ENCODE results near the gene WWTR1. TPM values are rescaled to one million over a fixed set of nuclear protein-coding genes. Genes with fewer than 3 reads are reported as not detected.

Gene WWTR1
- total RNA-seq, 6 donors from 2014 or later = 77.5 to 119 (median 107) TPM

GRCh38 chr3:149474250-149474817 lies 183.5 kb downstream of the WWTR1 start, which contains the start of gene TM4SF4:
Gene TM4SF4 (plus strand): TSS chr3:149474697. CDS start chr3:149474878, 181 bp downstream.
- no peak for TF ChIP-seq EP300 (IDR thresholded peaks at IDR 0.05)
- TF ChIP-seq CTCF (IDR thresholded peaks at IDR 0.05) = no peak
- TF ChIP-seq POLR2AphosphoS5 (IDR thresholded peaks at IDR 0.05) = no peak
- TF ChIP-seq POLR2A (IDR thresholded peaks at IDR 0.05) = no peak
- Histone ChIP-seq H3K27ac (peak within 1 kb of the TSS; percentile 56 to 77 (median 66)), H3K36me3 (no peaks in the 10 kb centered on the region), H3K4me3 (no peak within 1 kb of the TSS), H3K9me3 (no peaks in the 10 kb centered on the region), H3K4me1 (peaks cover 26 to 33% (median 29%) of the 10 kb centered on the region in 4 donors), H3K27me3 (no peaks in the 10 kb centered on the region)
- 65 to 73% methylated on average over 5 of the region's 5 CpGs for WGBS, 2 donors
- ATAC-seq (ENCODE audit: low FRiP score in 2 of 2) (no peak), DNase-seq (no peak)

- peaks cover 26 to 33% (median 28%) of the 10 kb centered on the region in 4 donors for H3K4me1 ChIP-seq
- TF ChIP-seq EP300 (IDR thresholded peaks at IDR 0.05) (peak in 1 of 4 donors; percentile 97), POLR2AphosphoS5 (IDR thresholded peaks at IDR 0.05) (peak in 1 of 2 donors; percentile 59), CTCF (IDR thresholded peaks at IDR 0.05) (no peak)
- peak; percentile 80 to 90 for ATAC-seq (ENCODE audit: low FRiP score in 2 of 2)
- no peaks in the 10 kb centered on the region for H3K27me3 ChIP-seq
- H3K27ac ChIP-seq = peak overlapping the region; percentile 56 to 77 (median 66)
- peak in 1 of 2 donors; percentile 92 for DNase-seq
- 53 to 59% methylated on average over 7 of the region's 7 CpGs for WGBS, 2 donors
- H3K9me3 ChIP-seq = no peaks in the 10 kb centered on the region
- no peak overlapping the region for H3K4me3 ChIP-seq
- H3K36me3 ChIP-seq = no peaks in the 10 kb centered on the region
These were observed 184.2 kb downstream of the WWTR1 start for GRCh38 chr3:149473357-149474249.

- DNase-seq (no peak), ATAC-seq (ENCODE audit: low FRiP score in 2 of 2) (no peak)
- H3K9me3 ChIP-seq = no peaks in the 10 kb centered on the region
- peaks cover 26 to 33% (median 28%) of the 10 kb centered on the region in 4 donors for H3K4me1 ChIP-seq
- peak overlapping the region; percentile 27 to 68 (median 44) for H3K27ac ChIP-seq
- H3K4me3 ChIP-seq = no peak overlapping the region
- no peaks in the 10 kb centered on the region for H3K36me3 ChIP-seq
- H3K27me3 ChIP-seq = no peaks in the 10 kb centered on the region
- 53 to 55% methylated on average over 2 of the region's 2 CpGs for WGBS, 2 donors
- TF ChIP-seq CTCF (IDR thresholded peaks at IDR 0.05) = no peak
- no peak for TF ChIP-seq POLR2A (IDR thresholded peaks at IDR 0.05)
- TF ChIP-seq POLR2AphosphoS5 (IDR thresholded peaks at IDR 0.05) = no peak
- no peak for TF ChIP-seq EP300 (IDR thresholded peaks at IDR 0.05)
These were observed 185.6 kb downstream of the WWTR1 start for GRCh38 chr3:149472030-149472797.

- DNase-seq (no peak), ATAC-seq (ENCODE audit: low FRiP score in 2 of 2) (no peak)
- Histone ChIP-seq H3K4me3 (no peak overlapping the region), H3K27me3 (no peaks in the 10 kb centered on the region), H3K9me3 (no peaks in the 10 kb centered on the region), H3K27ac (peak overlapping the region in 1 of 4 donors; percentile 7), H3K36me3 (no peaks in the 10 kb centered on the region), H3K4me1 (peaks cover 23 to 33% (median 27%) of the 10 kb centered on the region in 4 donors)
- TF ChIP-seq CTCF (IDR thresholded peaks at IDR 0.05) (no peak), EP300 (IDR thresholded peaks at IDR 0.05) (no peak), POLR2AphosphoS5 (IDR thresholded peaks at IDR 0.05) (no peak), POLR2A (IDR thresholded peaks at IDR 0.05) (no peak)
- WGBS, 2 donors = 71 to 74% methylated on average over 3 of the region's 3 CpGs
These were observed 187.4 kb downstream of the WWTR1 start for GRCh38 chr3:149470381-149470780.

Data from upper lobe of left lung (tissue), 6 donors.